GM21576 (cell line): Measurements from ENCODE around the gene SLC7A6OS.

Source experiments
- ATAC-seq: cut with Tn5 transposase; IDR thresholded peaks from one replicate; pipeline ENCODE4 v1.9.1; 2021; ENCODE audit warnings: mild to moderate bottlenecking, moderate library complexity; ENCODE audit not compliant: unreplicated experiment

The SLC7A6OS gene

GRCh38 chr16:68310774-68311511, at the start of gene SLC7A6OS, which contains the start of gene PRMT7:
Gene SLC7A6OS, minus strand, starts transcription at chr16:68310946. Its CDS starts 20 bp downstream, at chr16:68310926.
Gene PRMT7, plus strand, starts transcription at chr16:68311019. Its CDS starts 4,961 bp downstream, at chr16:68315980.
- ATAC-seq = peak; percentile 94

DNA sequence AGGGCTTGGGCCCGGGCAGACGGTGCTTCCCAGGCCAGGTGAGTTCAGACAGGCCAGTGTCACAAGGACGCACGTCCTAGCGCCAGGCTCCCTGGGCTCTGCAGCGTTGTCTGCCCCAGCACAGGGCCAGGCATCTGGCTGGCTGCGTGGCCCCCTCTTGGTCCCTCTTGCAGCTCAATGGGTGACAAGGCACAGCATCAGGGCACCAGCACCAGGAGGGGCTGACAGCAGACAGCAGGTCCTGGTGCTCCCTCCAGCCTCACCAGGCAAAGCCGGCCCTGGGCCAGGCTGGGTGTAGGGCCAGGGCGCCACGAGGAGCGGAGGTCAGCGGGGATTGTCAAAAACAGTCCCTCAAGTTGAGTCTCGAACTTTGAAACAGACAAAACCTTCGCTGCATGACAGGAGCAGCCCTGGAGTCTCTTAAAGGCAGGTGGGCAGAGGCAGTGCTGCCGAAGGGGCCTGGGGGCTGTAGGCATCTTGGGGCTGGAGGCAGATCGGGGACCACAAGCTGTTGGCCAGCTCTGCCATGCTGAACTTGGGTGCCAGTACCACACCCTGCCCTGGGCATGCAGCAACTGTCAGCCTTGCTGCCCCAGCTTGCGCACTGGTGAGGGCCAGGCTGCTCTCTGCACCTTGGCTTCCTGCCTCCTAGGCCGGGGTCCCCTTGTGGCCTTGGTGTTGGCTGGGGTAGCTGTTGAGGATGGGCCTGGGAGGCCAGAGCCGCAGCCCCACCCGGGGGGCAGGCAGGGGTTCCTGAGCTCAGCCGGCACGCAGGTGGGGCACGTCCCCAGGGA, 48.8 kb upstream of the SLC7A6OS start:
- no peak for ATAC-seq

DNA sequence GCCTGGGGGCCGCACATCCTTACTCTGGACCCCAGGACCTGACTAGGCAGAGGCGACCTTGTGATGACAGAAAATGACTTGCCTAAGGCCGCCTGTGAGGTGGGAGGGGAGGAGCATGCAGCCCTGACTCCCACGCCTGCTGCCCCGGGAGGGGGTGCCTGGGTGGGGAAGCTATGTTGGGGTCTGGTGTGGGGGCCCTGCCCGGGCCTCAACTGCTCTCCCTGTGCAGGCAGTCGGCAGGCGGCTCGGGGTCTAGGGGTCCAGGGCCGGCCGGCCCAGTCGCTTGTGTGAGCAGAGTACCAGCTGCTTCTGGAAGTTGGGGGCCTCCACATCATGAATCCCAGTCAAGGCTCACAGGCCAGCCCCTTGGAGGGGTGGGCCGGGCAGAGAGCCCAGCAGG, 48.2 kb upstream of the SLC7A6OS start:
- no peak for ATAC-seq

GRCh38 chr16:68357923-68358322, 47.2 kb upstream of the SLC7A6OS start:
- ATAC-seq = no peak

- no peak for ATAC-seq
These were observed 46.8 kb upstream of the SLC7A6OS start for GRCh38 chr16:68357521-68357922.

DNA sequence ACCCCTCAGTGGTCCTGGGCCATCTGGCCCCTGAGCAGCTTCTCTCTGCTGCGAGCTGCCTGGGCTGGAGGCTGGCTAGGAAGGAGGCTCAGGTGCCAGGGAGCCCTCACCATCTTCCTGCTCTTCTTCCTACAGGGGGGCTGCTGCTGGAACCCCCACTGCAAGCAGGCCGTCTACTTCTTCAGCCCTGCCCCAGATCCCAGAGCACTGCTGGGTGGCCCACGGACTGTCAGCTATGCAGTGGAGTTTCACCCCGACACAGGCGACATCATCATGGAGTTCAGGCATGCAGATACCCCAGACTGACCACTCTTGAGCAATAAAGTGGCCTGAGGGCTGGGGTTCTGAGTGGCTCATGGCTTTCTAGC, 46.2 kb upstream of the SLC7A6OS start:
- ATAC-seq = no peak

DNA sequence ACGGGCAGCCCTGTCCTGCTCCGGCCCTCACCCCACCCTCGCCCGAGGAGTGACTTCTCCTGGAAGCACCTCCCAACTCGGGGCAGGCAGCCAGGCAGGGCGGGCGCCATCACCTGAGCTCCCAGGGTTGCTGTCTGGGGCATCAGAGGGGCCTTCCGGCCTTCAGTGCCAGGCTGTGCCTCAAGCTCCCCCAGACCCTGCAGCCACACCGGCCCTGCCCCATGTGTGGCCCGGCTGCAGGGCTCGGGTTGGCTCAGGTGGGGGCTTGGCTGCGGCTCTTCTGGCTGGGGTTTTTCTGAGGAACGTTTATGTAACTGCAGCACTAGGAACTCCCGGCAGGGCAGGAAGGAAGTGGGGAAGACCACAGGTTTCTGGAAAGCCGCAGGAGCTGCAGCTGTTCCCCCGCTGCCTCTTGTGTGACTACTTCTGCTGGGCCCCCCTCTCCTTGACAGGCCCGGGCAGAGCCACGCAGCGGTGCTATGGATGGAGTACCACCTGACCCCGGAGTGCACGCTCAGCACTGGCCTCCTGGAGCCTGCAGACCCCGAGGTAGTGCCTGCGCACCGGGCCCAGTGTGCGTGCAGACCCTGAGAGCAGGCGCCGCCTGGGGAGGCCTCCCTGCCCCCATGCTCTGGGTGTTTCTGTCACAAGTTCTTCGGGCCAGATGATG, 45.6 kb upstream of the SLC7A6OS start:
- peak; percentile 80 for ATAC-seq

- peak; percentile 3 for ATAC-seq
These were observed 44.9 kb upstream of the SLC7A6OS start for GRCh38 chr16:68355447-68356248.

DNA sequence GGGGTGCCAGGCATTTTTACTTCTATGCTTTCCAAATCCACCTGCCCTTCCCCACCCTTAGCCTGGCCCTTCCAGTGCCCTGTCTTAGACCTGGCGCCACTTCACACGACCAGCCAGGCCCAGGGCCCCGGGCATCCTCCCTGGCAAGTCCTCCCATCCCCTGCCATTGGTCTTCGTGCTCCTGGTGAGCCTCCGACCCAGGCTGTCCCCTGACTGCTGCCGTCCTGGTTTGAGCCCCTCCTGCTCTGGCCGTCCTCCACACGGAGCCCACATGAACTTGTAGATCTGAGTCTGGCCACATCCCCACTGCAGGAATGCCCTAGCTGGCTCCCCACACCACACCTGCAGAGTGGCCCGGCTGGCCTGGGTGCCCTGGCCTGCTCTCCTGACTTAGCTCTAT, 44.1 kb upstream of the SLC7A6OS start:
- ATAC-seq = no peak

GRCh38 chr16:68353366-68353765, 42.6 kb upstream of the SLC7A6OS start:
- no peak for ATAC-seq

DNA sequence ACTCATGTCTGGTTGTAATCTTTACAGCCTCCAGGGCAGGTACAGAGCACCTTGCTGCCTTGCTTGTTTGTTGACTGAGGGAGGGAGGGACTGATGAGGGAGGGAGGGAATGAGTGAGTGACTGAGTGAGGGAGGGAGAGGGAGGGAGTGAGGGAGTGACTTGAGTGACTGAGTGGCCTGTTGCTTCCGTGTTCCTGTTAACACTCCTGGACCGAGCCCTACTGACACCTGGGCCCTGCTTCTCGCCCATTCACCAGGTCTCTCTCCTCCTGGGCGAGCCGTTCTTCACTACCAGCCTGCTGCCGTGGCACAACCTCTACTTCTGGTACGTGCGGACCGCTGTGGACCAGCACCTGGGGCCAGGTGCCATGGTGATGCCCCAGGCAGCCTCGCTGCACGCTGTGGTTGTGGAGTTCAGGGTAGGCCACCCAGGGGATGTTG, 41.3 kb upstream of the SLC7A6OS start:
- ATAC-seq = no peak

- ATAC-seq = no peak
These were observed 40.7 kb upstream of the SLC7A6OS start for GRCh38 chr16:68351463-68351862.

- no peak for ATAC-seq
These were observed 40.1 kb upstream of the SLC7A6OS start for GRCh38 chr16:68350813-68351350.

DNA sequence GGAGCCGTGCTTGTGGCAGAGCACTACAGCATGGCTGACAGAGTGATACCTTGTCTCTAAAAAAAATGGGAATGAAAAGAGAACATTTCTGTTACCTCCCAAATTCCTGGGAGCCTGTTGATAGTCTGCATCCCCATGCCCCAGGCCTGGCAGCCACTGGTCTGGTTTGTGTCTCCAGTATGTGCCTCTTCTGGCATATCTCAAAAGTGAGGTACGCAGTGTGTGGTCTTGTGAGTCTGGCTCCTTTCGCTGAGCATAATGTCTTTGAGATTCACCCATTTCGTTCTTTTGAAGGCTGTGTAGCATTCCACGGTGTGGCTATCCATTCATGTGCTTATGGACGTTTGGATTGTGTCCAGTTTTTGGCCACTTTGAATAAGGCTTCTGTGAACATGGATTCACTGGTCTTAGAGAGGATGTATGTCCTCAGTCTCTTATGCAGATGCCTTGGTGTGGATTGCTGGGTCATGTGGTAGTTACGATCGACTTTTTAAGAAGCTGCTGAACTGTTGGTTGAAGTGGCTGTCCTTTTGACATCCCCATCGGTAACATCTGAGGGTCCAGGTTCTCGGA, 39.2 kb upstream of the SLC7A6OS start:
- ATAC-seq = no peak

DNA sequence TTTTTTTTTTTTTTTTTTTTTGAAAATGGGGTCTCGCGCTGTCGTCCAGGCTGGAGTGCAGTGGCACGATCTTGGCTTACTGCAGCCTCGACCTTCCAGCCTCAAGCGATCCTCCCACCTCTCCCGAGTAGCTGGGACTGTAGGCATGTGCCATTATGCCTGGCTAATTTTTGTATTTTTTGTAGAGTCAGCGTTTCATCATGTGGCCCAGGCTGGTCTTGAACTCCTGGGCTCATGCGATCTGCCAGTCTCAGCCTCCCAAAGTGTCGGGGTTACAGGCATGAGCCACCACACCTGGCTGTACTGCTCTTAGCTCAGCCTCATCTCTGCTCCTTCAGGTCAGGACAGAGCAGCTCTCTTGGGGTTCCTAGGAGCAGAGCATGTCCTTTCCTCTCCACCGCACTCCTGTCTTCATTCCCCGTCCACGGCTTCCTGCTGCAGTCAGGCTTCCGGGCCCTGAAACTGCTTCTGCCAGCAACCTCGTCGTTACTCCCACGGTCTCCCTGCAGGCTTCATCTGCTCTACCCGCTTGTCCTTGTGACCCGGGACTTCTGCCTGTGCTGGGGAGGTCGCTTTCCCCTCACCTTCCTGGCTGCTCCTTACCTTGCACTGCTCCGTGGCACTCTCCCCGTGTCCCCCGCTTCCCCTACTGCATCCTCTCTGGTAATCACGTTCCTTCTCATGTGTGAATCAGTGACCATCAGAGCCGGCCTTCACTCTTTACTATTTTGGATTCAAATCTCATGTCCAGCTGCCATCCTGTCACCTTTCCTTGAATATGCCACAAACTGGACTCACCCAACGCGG, 38.1 kb upstream of the SLC7A6OS start:
- ATAC-seq = no peak

DNA sequence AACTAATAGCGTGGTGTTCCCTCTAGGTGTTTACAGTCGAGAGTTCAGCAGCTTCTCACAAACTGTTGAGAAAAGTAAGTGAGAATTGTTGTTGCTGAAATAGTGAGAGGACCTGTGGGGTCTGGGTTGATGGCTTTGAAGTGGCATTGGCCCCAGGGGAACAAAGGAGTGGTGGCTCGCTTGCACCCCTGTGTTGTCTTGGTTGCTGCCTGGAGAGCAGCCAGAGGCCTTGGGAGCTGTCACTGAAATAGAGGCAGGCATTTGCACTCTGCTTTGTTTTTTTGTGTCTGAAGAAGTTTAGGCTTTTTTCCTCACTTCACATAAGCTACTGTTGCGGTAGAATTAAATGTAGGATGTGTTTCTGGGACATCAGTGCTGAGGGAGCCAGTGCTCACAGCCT, 36.9 kb upstream of the SLC7A6OS start:
- no peak for ATAC-seq

DNA sequence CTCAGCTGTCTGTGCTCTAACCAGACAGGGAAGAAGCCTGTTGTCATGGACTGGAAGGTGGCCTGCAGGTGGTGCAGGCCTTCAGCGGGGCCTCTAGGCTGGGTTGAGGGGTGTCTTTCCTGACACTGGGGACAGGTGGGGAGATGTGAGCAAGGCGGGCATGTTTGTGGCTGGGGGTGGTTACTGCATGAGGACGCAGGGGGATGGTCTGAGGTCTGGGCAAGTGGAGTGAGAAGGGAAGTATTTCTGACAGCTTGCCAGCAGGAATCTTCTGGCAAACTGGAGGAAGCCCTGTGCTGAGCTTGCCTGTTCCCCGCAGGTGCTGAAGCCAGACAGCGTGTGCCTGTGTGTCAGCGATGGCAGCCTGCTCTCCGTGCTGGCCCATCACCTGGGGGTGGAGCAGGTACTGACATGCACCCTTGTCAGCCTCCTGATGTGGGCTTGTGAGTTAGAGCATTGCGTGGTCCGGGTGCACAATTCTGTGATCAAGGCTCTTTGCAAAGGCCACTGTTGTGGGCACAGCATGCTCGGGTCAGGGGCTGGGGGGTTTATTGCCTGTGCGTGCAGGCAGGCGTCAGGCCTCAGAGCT, 36.2 kb upstream of the SLC7A6OS start:
- no peak for ATAC-seq

DNA sequence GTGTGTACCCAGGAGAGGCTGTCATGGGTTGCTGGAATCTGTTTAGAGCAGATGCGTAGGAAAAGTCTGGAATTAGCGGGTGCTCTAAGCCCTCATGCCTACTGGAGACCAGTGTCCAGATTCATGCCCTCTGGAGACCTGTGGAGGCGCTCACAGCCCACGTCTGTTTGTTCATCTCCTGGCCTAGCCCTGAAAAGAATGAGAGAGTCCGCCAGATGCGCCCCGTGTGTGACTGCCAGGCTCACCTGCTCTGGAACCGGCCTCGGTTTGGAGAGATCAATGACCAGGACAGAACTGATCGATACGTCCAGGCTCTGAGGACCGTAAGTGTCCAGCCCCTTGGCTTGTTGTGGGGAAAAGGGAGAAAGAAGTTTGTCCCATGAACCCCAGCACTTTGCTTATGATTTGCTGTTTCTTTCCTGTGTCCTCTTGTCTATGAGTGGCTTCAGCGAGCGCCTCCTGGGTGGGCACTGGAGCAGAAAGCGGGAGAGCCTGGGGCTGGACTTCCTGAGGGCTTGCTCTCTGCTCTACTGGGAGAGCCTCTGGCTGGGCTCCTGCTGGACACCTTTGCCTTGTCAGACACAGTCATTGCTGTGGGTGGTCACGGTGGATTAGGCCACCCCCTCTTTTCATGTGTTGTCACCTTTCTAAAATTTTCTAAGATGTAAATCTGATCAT, 35.4 kb upstream of the SLC7A6OS start:
- no peak for ATAC-seq
